ENCODE data around the gene PDCD2L. TPM values are rescaled to one million over a fixed set of nuclear protein-coding genes. Genes with fewer than 3 reads are reported as not detected.

The PDCD2L gene
- total RNA-seq, 1 experiment from 2014 or later = 33.2 TPM

DNA sequence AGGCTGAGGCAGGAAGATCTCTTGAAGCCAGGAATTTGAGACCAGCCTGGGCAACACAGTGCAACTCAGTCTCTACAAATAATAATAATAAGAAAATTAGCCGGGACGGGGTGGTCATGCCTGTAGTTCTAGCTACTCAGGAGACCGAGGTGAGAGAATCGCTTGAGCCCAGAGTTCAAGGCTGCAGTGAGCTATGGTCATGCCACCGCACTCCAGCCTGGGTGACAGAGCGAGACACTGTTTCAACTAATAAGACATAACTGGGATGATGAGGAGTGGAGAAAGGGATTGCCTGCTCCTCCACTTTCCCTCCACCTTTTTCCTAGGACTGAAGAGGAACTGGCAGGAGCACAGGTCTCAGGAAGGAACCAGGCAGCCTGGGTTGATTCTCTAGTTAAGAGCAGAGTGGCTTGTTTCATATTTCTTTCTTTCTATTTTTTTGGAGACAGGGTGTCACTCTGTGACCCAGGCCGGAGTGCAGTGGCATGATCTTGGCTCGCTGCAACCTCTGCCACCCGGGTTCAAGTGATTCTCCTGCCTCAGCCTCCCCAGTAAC lies 43.8 kb upstream of the PDCD2L start:
- POLR2A ChIA-PET = no interaction called here

DNA sequence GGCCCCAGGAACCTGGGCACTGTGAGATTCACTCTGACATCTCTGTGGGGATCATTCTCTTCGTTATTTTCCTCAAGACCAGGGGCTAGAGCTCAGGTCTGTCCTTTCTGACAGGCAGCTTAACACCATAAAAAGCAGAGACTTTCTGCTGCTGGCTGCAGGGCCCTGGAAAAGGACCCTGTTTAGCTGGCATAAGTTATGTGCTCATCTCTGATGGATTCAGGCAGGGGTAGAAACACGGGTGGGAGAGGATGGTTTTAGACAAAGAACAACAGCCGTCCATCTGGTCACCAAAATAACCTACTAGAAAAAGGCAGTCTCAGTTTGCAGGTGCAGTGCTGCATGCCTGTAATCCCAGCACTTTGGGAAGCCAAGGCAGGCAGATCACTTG lies 41.5 kb upstream of the PDCD2L start:
- ChIA-PET CTCF (no interaction called here), POLR2A (no interaction called here)
- intact Hi-C loops (cut with micrococcal nuclease; ENCODE audit: unreplicated experiment) = no loop called here
- Mint-ChIP-seq H3K36me3 (ENCODE audit: insufficient read depth, unreplicated experiment) (peaks cover 23% of the 10 kb centered on the region), H3K27me3 (ENCODE audit: insufficient read depth, unreplicated experiment) (no peaks in the 10 kb centered on the region), H3K4me3 (ENCODE audit: unreplicated experiment) (peak overlapping the region; percentile 27), H3K27ac (ENCODE audit: unreplicated experiment) (no peak overlapping the region), H3K9me3 (ENCODE audit: unreplicated experiment) (no peaks in the 10 kb centered on the region), H3K4me1 (ENCODE audit: low read depth, unreplicated experiment) (peaks cover 41% of the 10 kb centered on the region)
- no TSS peak for BruUV-seq (replicated peaks)
- no peaks in the 10 kb centered on the region for H3K27me3 ChIP-seq (replicated peaks; ENCODE audit: control insufficient read depth, insufficient read depth, low read length)
- H3K4me3 ChIP-seq (ENCODE audit: low read depth, low read length) = no peak overlapping the region
- peaks cover 7% of the 10 kb centered on the region for H3K36me3 ChIP-seq (ENCODE audit: control insufficient read depth, insufficient read depth, low read length)
- no peak for DNase-seq
- peaks cover 27% of the 10 kb centered on the region for H3K4me1 ChIP-seq
- no peaks in the 10 kb centered on the region for H3K9me3 ChIP-seq
- TF ChIP-seq, protein P1, sequence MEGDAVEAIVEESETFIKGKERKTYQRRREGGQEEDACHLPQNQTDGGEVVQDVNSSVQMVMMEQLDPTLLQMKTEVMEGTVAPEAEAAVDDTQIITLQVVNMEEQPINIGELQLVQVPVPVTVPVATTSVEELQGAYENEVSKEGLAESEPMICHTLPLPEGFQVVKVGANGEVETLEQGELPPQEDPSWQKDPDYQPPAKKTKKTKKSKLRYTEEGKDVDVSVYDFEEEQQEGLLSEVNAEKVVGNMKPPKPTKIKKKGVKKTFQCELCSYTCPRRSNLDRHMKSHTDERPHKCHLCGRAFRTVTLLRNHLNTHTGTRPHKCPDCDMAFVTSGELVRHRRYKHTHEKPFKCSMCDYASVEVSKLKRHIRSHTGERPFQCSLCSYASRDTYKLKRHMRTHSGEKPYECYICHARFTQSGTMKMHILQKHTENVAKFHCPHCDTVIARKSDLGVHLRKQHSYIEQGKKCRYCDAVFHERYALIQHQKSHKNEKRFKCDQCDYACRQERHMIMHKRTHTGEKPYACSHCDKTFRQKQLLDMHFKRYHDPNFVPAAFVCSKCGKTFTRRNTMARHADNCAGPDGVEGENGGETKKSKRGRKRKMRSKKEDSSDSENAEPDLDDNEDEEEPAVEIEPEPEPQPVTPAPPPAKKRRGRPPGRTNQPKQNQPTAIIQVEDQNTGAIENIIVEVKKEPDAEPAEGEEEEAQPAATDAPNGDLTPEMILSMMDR (IDR thresholded peaks at IDR 0.05; ENCODE audit: insufficient read depth in 1 of 2, low read depth in 1 of 2, low read length in 1 of 2, severe bottlenecking in 1 of 2, unreplicated experiment in 1 of 2) = no peak

More for the DNA sequence above, 43.8 kb upstream of the PDCD2L start:
- H3K27me3 Mint-ChIP-seq (ENCODE audit: insufficient read depth, unreplicated experiment) = no peaks in the 10 kb centered on the region
- peak overlapping the region; percentile 91 for H3K27ac Mint-ChIP-seq (ENCODE audit: unreplicated experiment)
- CTCF ChIA-PET = interaction anchor here (1.6 kb wide), 1 partner anchor 70 kb away, joined by 3 read pairs; no protein-coding TSS in a partner anchor
- peaks cover 31% of the 10 kb centered on the region for H3K4me1 Mint-ChIP-seq (ENCODE audit: low read depth, unreplicated experiment)
- H3K27me3 ChIP-seq (replicated peaks; ENCODE audit: control insufficient read depth, insufficient read depth, low read length) = no peaks in the 10 kb centered on the region
- peak overlapping the region; percentile 92 for H3K4me3 Mint-ChIP-seq (ENCODE audit: unreplicated experiment)
- TF ChIP-seq, protein P1 (IDR thresholded peaks at IDR 0.05; ENCODE audit: insufficient read depth in 1 of 2, low read depth in 1 of 2, low read length in 1 of 2, severe bottlenecking in 1 of 2, unreplicated experiment in 1 of 2) = no peak
- H3K4me3 ChIP-seq (ENCODE audit: low read depth, low read length) = no peak overlapping the region
- peaks cover 15% of the 10 kb centered on the region for H3K4me1 ChIP-seq
- H3K9me3 Mint-ChIP-seq (ENCODE audit: unreplicated experiment) = no peaks in the 10 kb centered on the region
- no peak for DNase-seq
- no peaks in the 10 kb centered on the region for H3K36me3 ChIP-seq (ENCODE audit: control insufficient read depth, insufficient read depth, low read length)
- no peaks in the 10 kb centered on the region for H3K9me3 ChIP-seq
- BruUV-seq (replicated peaks) = no TSS peak
- intact Hi-C loops (cut with micrococcal nuclease; ENCODE audit: unreplicated experiment) = no loop called here
- peaks cover 24% of the 10 kb centered on the region for H3K36me3 Mint-ChIP-seq (ENCODE audit: insufficient read depth, unreplicated experiment)

DNA sequence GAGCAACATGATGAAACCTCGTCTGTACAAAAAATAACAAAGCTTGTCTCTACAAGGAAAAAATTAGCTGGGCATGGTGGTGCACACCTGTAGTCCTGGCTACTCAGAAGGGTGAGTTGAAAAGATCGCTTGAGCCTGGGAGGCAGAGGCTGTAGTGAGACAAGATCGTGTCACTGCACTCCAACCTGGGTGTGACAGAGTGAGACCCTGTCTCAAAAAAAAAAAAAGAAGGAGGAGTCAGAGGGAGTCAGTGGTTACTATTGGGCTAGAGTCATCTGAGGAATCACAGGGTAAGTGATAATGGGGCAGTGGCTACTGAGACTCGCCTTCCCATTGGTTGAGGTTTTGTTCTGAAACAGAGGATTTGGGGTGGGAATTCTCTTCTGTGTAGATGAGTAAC lies 41.1 kb upstream of the PDCD2L start:
- Mint-ChIP-seq H3K36me3 (ENCODE audit: insufficient read depth, unreplicated experiment) (peaks cover 27% of the 10 kb centered on the region), H3K4me1 (ENCODE audit: low read depth, unreplicated experiment) (peaks cover 41% of the 10 kb centered on the region), H3K4me3 (ENCODE audit: unreplicated experiment) (peak overlapping the region; percentile 27), H3K9me3 (ENCODE audit: unreplicated experiment) (no peaks in the 10 kb centered on the region), H3K27me3 (ENCODE audit: insufficient read depth, unreplicated experiment) (no peaks in the 10 kb centered on the region), H3K27ac (ENCODE audit: unreplicated experiment) (no peak overlapping the region)
- intact Hi-C loops (cut with micrococcal nuclease; ENCODE audit: unreplicated experiment) = no loop called here
- BruUV-seq (replicated peaks) = no TSS peak
- ChIA-PET CTCF (no interaction called here), POLR2A (no interaction called here)
- peaks cover 7% of the 10 kb centered on the region for H3K36me3 ChIP-seq (ENCODE audit: control insufficient read depth, insufficient read depth, low read length)
- no peak for DNase-seq
- no peaks in the 10 kb centered on the region for H3K27me3 ChIP-seq (replicated peaks; ENCODE audit: control insufficient read depth, insufficient read depth, low read length)
- peaks cover 27% of the 10 kb centered on the region for H3K4me1 ChIP-seq
- TF ChIP-seq, protein P1 (IDR thresholded peaks at IDR 0.05; ENCODE audit: insufficient read depth in 1 of 2, low read depth in 1 of 2, low read length in 1 of 2, severe bottlenecking in 1 of 2, unreplicated experiment in 1 of 2) = no peak
- no peaks in the 10 kb centered on the region for H3K9me3 ChIP-seq
- H3K4me3 ChIP-seq (ENCODE audit: low read depth, low read length) = no peak overlapping the region
